GM23338 (cell line): ENCODE results near the gene SIAE.

ENCODE experiments used
- CTCF ChIP-seq, 2 experiments: fragments of 200-600 bp in 1 of 2; sonication (generic) in 1 of 2; conservative IDR thresholded peaks; 2 replicates each; pipeline versions ENCODE4 v1.5.1 to v1.6.1; 2016 to 2017; ENCODE audit warnings: antibody characterized with exemption in 2 of 2, low read depth in 2 of 2, mild to moderate bottlenecking in 2 of 2, moderate library complexity in 1 of 2
- POLR2AphosphoS5 ChIP-seq: IDR thresholded peaks from 2 replicates; pipeline ENCODE4 v1.6.1; 2016; ENCODE audit warnings: antibody characterized with exemption, low read depth
- REST ChIP-seq: IDR thresholded peaks from one replicate; pipeline ENCODE4 v1.6.1; 2018; ENCODE audit warnings: antibody characterized with exemption; ENCODE audit not compliant: unreplicated experiment
- ZNF331 ChIP-seq: fragments of 250-450 bp; sonication (Bioruptor Pico); IDR thresholded peaks from 2 replicates; pipeline ENCODE4 v1.5.0; 2020; ENCODE audit warnings: low read depth, mild to moderate bottlenecking, moderate library complexity

- TF ChIP-seq CTCF (conservative IDR thresholded peaks at IDR 0.05; ENCODE audit: low read depth in 2 of 2) (no peak), REST (no peak), ZNF331 (no peak), POLR2AphosphoS5 (no peak)
These were observed 71.3 kb downstream of the SIAE start for GRCh38 chr11:124602193-124602592.
